Osteoblast (primary cell): ENCODE measurements around the gene ARFGAP1. TPM values are rescaled to one million over a fixed set of nuclear protein-coding genes. Genes with fewer than 3 reads are reported as not detected.

Experiments
- DNase-seq: peaks from one replicate; pipeline ENCODE4 v3.0.0; 2011; ENCODE audit warnings: low spot score, mixed read lengths; ENCODE audit not compliant: insufficient read length; ENCODE audit errors: missing footprints
- H2AFZ ChIP-seq: 2 replicates; pipeline ENCODE4 v1.6.0; 2011; ENCODE audit warnings: mild to moderate bottlenecking, low read length
- H3K27ac ChIP-seq: 2 replicates; pipeline ENCODE4 v1.5.1; 2011; ENCODE audit warnings: mild to moderate bottlenecking, low read depth, low read length, moderate library complexity
- H3K27me3 ChIP-seq: 2 replicates; pipeline ENCODE4 v1.6.0; 2012; ENCODE audit warnings: mild to moderate bottlenecking, control low read depth, inconsistent platforms, low read length, moderate library complexity; ENCODE audit not compliant: insufficient read depth
- H3K36me3 ChIP-seq: 2 replicates; pipeline ENCODE4 v1.5.1; 2011; ENCODE audit warnings: mild to moderate bottlenecking, low read length, control low read depth, moderate library complexity; ENCODE audit not compliant: insufficient read depth
- H3K4me1 ChIP-seq: 2 replicates; pipeline ENCODE4 v1.5.1; 2011; ENCODE audit warnings: mild to moderate bottlenecking, low read length, control low read depth, moderate library complexity; ENCODE audit not compliant: insufficient read depth
- H3K4me2 ChIP-seq: 2 replicates; pipeline ENCODE4 v1.6.0; 2011; ENCODE audit warnings: mild to moderate bottlenecking, low read length; ENCODE audit not compliant: insufficient read depth
- H3K4me3 ChIP-seq: fragments of 200-600 bp; sonication (generic); 3 replicates; pipeline ENCODE4 v1.5.1; 2012; ENCODE audit warnings: mild to moderate bottlenecking, low read length, inconsistent platforms; ENCODE audit not compliant: insufficient read depth
- H3K79me2 ChIP-seq: 2 replicates; pipeline ENCODE4 v1.6.0; 2012; ENCODE audit warnings: mild to moderate bottlenecking, low read length, control low read depth, inconsistent platforms; ENCODE audit not compliant: insufficient read depth
- H3K9me3 ChIP-seq: 2 replicates; pipeline ENCODE4 v1.5.1; 2011; ENCODE audit warnings: low read depth, low read length, control low read depth
- H4K20me1 ChIP-seq: 2 replicates; pipeline ENCODE4 v1.6.0; 2012; ENCODE audit warnings: mild to moderate bottlenecking, low read length, control low read depth; ENCODE audit not compliant: insufficient read depth
- CTCF ChIP-seq: IDR thresholded peaks from 2 replicates; pipeline ENCODE4 v1.5.1; 2011; ENCODE audit warnings: mild to moderate bottlenecking, low read depth, low read length, moderate library complexity; ENCODE audit errors: extremely low read depth
- total RNA-seq: library from RNA; depleted of rRNA; stranded (reverse); fragments of >200 nt; gene quantifications from 2 replicates; pipeline ENCODE4 v1.2.3, GENCODE V29; 2012

Gene ARFGAP1
- total RNA-seq, 1 donor = 68.4 TPM

- Histone ChIP-seq H3K79me2 (peaks cover 86% of the 10 kb centered on the region), H4K20me1 (peaks cover 66% of the 10 kb centered on the region)
Observed at GRCh38 chr20:63275825-63276224, 3.2 kb downstream of the ARFGAP1 start.

GRCh38 chr20:63276956-63277355, 4.3 kb downstream of the ARFGAP1 start:
- no peak overlapping the region for H3K4me2 ChIP-seq
- H3K4me1 ChIP-seq = peaks cover 9% of the 10 kb centered on the region
- H3K27ac ChIP-seq = no peak overlapping the region
- peaks cover 85% of the 10 kb centered on the region for H3K79me2 ChIP-seq
- DNase-seq = no peak
- peaks cover 66% of the 10 kb centered on the region for H3K36me3 ChIP-seq
- peaks cover 75% of the 10 kb centered on the region for H4K20me1 ChIP-seq
- no peak overlapping the region for H3K4me3 ChIP-seq
- no peaks in the 10 kb centered on the region for H3K27me3 ChIP-seq
- H3K9me3 ChIP-seq = no peaks in the 10 kb centered on the region
- no peak overlapping the region for H2AFZ ChIP-seq
- no peak for TF ChIP-seq CTCF

More at GRCh38 chr20:63275825-63276224, 3.2 kb downstream of the ARFGAP1 start:
- Histone ChIP-seq H3K4me2 (no peak overlapping the region), H3K27ac (no peak overlapping the region), H3K4me3 (no peak overlapping the region), H3K9me3 (no peaks in the 10 kb centered on the region), H3K4me1 (peaks cover 14% of the 10 kb centered on the region), H3K27me3 (no peaks in the 10 kb centered on the region), H3K36me3 (peaks cover 54% of the 10 kb centered on the region), H2AFZ (no peak overlapping the region)
- TF ChIP-seq CTCF = no peak
- no peak for DNase-seq

- Histone ChIP-seq H3K4me2 (no peak overlapping the region), H3K4me3 (no peak overlapping the region), H3K27me3 (no peaks in the 10 kb centered on the region), H3K4me1 (peaks cover 9% of the 10 kb centered on the region), H3K27ac (no peak overlapping the region), H3K79me2 (peaks cover 80% of the 10 kb centered on the region), H2AFZ (no peak overlapping the region), H3K9me3 (no peaks in the 10 kb centered on the region), H3K36me3 (peaks cover 70% of the 10 kb centered on the region), H4K20me1 (peaks cover 79% of the 10 kb centered on the region)
- TF ChIP-seq CTCF = no peak
- no peak for DNase-seq
Observed at GRCh38 chr20:63277466-63278272, 5.1 kb downstream of the ARFGAP1 start.

- H3K79me2 ChIP-seq = peaks cover 70% of the 10 kb centered on the region
Observed at GRCh38 chr20:63278661-63279060, 6.0 kb downstream of the ARFGAP1 start.

More at GRCh38 chr20:63278661-63279060, 6.0 kb downstream of the ARFGAP1 start:
- no peak overlapping the region for H2AFZ ChIP-seq
- no peak overlapping the region for H3K4me3 ChIP-seq
- no peak overlapping the region for H3K27ac ChIP-seq
- H3K4me2 ChIP-seq = no peak overlapping the region
- no peak for DNase-seq
- H3K36me3 ChIP-seq = peaks cover 80% of the 10 kb centered on the region
- no peaks in the 10 kb centered on the region for H3K9me3 ChIP-seq
- H3K27me3 ChIP-seq = no peaks in the 10 kb centered on the region
- peaks cover 9% of the 10 kb centered on the region for H3K4me1 ChIP-seq
- peak; percentile 13 for TF ChIP-seq CTCF
- peaks cover 82% of the 10 kb centered on the region for H4K20me1 ChIP-seq
